ENCODE measurements around the gene NOTCH4.

NOTCH4 gene

GRCh38 chr6:32178547-32179440, 45.1 kb downstream of the NOTCH4 start:
- no peak for DNase-seq

- peak; percentile 92 for DNase-seq
Measured at GRCh38 chr6:32177788-32178546, 45.9 kb downstream of the NOTCH4 start, which contains the start of gene RNF5. RNF5 (plus strand) TSS chr6:32178405; CDS start chr6:32178512, 107 bp downstream.

- DNase-seq, result peak; percentile 53
Measured at GRCh38 chr6:32177183-32177787, 46.6 kb downstream of the NOTCH4 start.

GRCh38 chr6:32176476-32177182, 47.2 kb downstream of the NOTCH4 start:
- no peak for DNase-seq

GRCh38 chr6:32175711-32176475, 48.0 kb downstream of the NOTCH4 start, which contains the start of gene AGPAT1:
AGPAT1 (minus strand) TSS chr6:32176084; CDS start chr6:32171496, 4,588 bp downstream.
- DNase-seq, result peak; percentile 95

GRCh38 chr6:32175322-32175710, 48.6 kb downstream of the NOTCH4 start:
- no peak for DNase-seq

GRCh38 chr6:32174416-32174815, 49.5 kb downstream of the NOTCH4 start:
- DNase-seq, result no peak

GRCh38 chr6:32173051-32173727, 50.7 kb downstream of the NOTCH4 start:
- DNase-seq, result no peak

GRCh38 chr6:32171234-32171633, 52.6 kb downstream of the NOTCH4 start:
- DNase-seq, result no peak

- no peak for DNase-seq
Measured at GRCh38 chr6:32170294-32170693, 53.6 kb downstream of the NOTCH4 start.

- no peak for DNase-seq
Measured at GRCh38 chr6:32168807-32169591, 54.9 kb downstream of the NOTCH4 start.

- DNase-seq, result no peak
Measured at GRCh38 chr6:32168350-32168749, 55.5 kb downstream of the NOTCH4 start.

GRCh38 chr6:32167761-32168262, 56.1 kb downstream of the NOTCH4 start:
- DNase-seq, result no peak

GRCh38 chr6:32167154-32167760, 56.6 kb downstream of the NOTCH4 start:
- DNase-seq, result no peak

GRCh38 chr6:32166411-32167061, 57.3 kb downstream of the NOTCH4 start:
- no peak for DNase-seq

GRCh38 chr6:32164295-32164694, 59.6 kb downstream of the NOTCH4 start, which contains the start of gene EGFL8:
EGFL8 (plus strand) TSS chr6:32164595; CDS start chr6:32166166, 1,571 bp downstream.
- DNase-seq, result no peak

GRCh38 chr6:32163559-32164258, 60.2 kb downstream of the NOTCH4 start:
- no peak for DNase-seq

- no peak for DNase-seq
Measured at GRCh38 chr6:32158052-32158451, 65.8 kb downstream of the NOTCH4 start.

Data from stimulated activated naive CD4-positive, alpha-beta T cell treated with Interleukin-2 at 50 U/mL for 16 hours (primary cell).